Prostate gland (tissue), 2 donors: Measurements from ENCODE around the gene C1orf226. TPM values are rescaled to one million over a fixed set of nuclear protein-coding genes. Genes with fewer than 3 reads are reported as not detected.

Source experiments
- DNase-seq: peaks from one replicate; pipeline ENCODE4 v3.0.0-alpha.2; 2019; ENCODE audit warnings: low spot score
- H3K27ac ChIP-seq, 2 donors: fragments of 200-600 bp; sonication (generic); 2 replicates each; pipeline ENCODE4 v1.5.1; 2017 to 2019
- H3K27me3 ChIP-seq: fragments of 200-600 bp; sonication (generic); replicated peaks from 2 replicates; pipeline ENCODE4 v1.5.1; 2019; ENCODE audit not compliant: insufficient read depth
- H3K36me3 ChIP-seq, 2 donors: fragments of 200-600 bp; sonication (generic); 1 replicate in 1 of 2; 2 replicates in 1 of 2; pipeline versions ENCODE4 v1.5.1 to v1.8.1; 2017 to 2019
- H3K4me1 ChIP-seq: fragments of 200-600 bp; sonication (generic); replicated peaks from 2 replicates; pipeline ENCODE4 v1.5.1; 2019
- H3K4me3 ChIP-seq, 2 donors: fragments of 200-600 bp; sonication (generic); 2 replicates each; pipeline ENCODE4 v1.5.1; 2017 to 2019
- H3K9me3 ChIP-seq: fragments of 200-600 bp; sonication (generic); 2 replicates; pipeline ENCODE4 v1.5.1; 2017
- POLR2A ChIP-seq: fragments of 450-650 bp; IDR thresholded peaks from one replicate; pipeline ENCODE4 v1.6.1; 2016; ENCODE audit warnings: antibody characterized with exemption, mild to moderate bottlenecking
- POLR2AphosphoS5 ChIP-seq: sonication (generic); formaldehyde crosslinking; IDR thresholded peaks from one replicate; pipeline ENCODE4 v1.6.1; 2017; ENCODE audit warnings: antibody characterized with exemption
- WGBS: methylation state at CpG from one replicate; pipeline ENCODE4 v1.1.5; 2018; 5-methylcytosine and 5-hydroxymethylcytosine counted together
- intact Hi-C: fragments of 100-400 bp; cut with DNase I; formaldehyde crosslinking; loops from one replicate; pipeline ENCODE4 v1.14.2; 2022
- total RNA-seq, 2 donors: library from RNA; depleted of rRNA; stranded (reverse); fragments of >200 nt; gene quantifications; one replicate each; pipeline ENCODE4 v1.1.0, GENCODE V29; 2016
- TF ChIP-seq, protein P1 (sequence below), 4 experiments: fragments of 200-600 bp in 2 of 4; fragments of 450-650 bp in 2 of 4; sonication (generic) in 2 of 4; IDR thresholded peaks; 1 replicate in 3 of 4; 2 replicates in 1 of 4; pipeline ENCODE4 v1.5.1; 2016 to 2019; ENCODE audit warnings: antibody characterized with exemption in 4 of 4, mild to moderate bottlenecking in 2 of 4, moderate library complexity in 2 of 4

Gene C1orf226
- total RNA-seq, 2 donors from 2014 or later, result 5.2 to 22.1 TPM

GRCh38 chr1:162342452-162342983 is 39.0 kb upstream of the C1orf226 start:
- intact Hi-C loops, result no loop called here
- no peaks in the 10 kb centered on the region for H3K9me3 ChIP-seq
- no peak for DNase-seq
- H3K36me3 ChIP-seq, result no peaks in the 10 kb centered on the region
- no peak overlapping the region for H3K4me3 ChIP-seq
- H3K4me1 ChIP-seq, result no peaks in the 10 kb centered on the region
- no peak overlapping the region for H3K27ac ChIP-seq
- H3K27me3 ChIP-seq, result no peaks in the 10 kb centered on the region
- TF ChIP-seq POLR2A, result no peak
- TF ChIP-seq, protein P1, sequence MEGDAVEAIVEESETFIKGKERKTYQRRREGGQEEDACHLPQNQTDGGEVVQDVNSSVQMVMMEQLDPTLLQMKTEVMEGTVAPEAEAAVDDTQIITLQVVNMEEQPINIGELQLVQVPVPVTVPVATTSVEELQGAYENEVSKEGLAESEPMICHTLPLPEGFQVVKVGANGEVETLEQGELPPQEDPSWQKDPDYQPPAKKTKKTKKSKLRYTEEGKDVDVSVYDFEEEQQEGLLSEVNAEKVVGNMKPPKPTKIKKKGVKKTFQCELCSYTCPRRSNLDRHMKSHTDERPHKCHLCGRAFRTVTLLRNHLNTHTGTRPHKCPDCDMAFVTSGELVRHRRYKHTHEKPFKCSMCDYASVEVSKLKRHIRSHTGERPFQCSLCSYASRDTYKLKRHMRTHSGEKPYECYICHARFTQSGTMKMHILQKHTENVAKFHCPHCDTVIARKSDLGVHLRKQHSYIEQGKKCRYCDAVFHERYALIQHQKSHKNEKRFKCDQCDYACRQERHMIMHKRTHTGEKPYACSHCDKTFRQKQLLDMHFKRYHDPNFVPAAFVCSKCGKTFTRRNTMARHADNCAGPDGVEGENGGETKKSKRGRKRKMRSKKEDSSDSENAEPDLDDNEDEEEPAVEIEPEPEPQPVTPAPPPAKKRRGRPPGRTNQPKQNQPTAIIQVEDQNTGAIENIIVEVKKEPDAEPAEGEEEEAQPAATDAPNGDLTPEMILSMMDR (IDR thresholded peaks at IDR 0.05), result no peak
- TF ChIP-seq POLR2AphosphoS5, result no peak
- WGBS, result 100% methylated on average over 1 of the region's 1 CpG

DNA sequence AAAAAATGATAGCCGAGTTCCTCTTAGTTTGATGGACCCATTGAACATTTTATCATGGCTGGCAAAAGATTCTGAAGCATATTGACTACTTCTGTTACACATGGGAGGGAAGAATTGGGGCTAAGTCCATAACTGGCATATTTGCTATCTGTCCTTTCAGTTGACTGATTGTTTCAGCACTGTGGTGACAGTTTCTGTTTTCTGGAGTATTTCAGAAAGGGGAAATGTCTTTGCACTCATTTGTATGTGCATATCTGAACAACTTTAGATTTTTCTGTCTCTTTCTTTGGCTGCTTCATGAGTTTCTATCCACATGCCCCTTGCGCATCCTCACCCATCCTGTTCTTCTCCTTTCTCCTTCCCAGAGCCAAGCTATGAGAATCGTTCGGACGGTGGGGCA is 38.1 kb upstream of the C1orf226 start:
- no peak overlapping the region for H3K27ac ChIP-seq
- intact Hi-C loops, result no loop called here
- 88% methylated on average over 5 of the region's 5 CpGs for WGBS
- no peaks in the 10 kb centered on the region for H3K36me3 ChIP-seq
- H3K4me1 ChIP-seq, result no peaks in the 10 kb centered on the region
- TF ChIP-seq, protein P1 (IDR thresholded peaks at IDR 0.05), result no peak
- TF ChIP-seq POLR2AphosphoS5 (no peak), POLR2A (no peak)
- H3K27me3 ChIP-seq, result no peaks in the 10 kb centered on the region
- DNase-seq, result no peak
- H3K4me3 ChIP-seq, result no peak overlapping the region
- H3K9me3 ChIP-seq, result no peaks in the 10 kb centered on the region

GRCh38 chr1:162347281-162347680 is 34.2 kb upstream of the C1orf226 start:
- intact Hi-C loops, result no loop called here
- no peaks in the 10 kb centered on the region for H3K36me3 ChIP-seq
- no peaks in the 10 kb centered on the region for H3K9me3 ChIP-seq
- DNase-seq, result no peak
- no peaks in the 10 kb centered on the region for H3K4me1 ChIP-seq
- H3K27me3 ChIP-seq, result no peaks in the 10 kb centered on the region
- H3K27ac ChIP-seq, result no peak overlapping the region
- 60% methylated on average over 3 of the region's 3 CpGs for WGBS
- no peak overlapping the region for H3K4me3 ChIP-seq
- TF ChIP-seq POLR2A, result no peak
- TF ChIP-seq, protein P1 (IDR thresholded peaks at IDR 0.05), result no peak
- TF ChIP-seq POLR2AphosphoS5, result no peak

- no peaks in the 10 kb centered on the region for H3K9me3 ChIP-seq
- intact Hi-C loops, result loop anchor here (10.0 kb wide), 1 partner anchor 955 kb away; no protein-coding TSS in a partner anchor
- no peak for DNase-seq
- no peaks in the 10 kb centered on the region for H3K36me3 ChIP-seq
- 48% methylated on average over 11 of the region's 11 CpGs for WGBS
- no peak overlapping the region for H3K27ac ChIP-seq
- no peak overlapping the region for H3K4me3 ChIP-seq
- H3K27me3 ChIP-seq, result no peaks in the 10 kb centered on the region
- TF ChIP-seq POLR2AphosphoS5 (peak; percentile 43), POLR2A (no peak)
- TF ChIP-seq, protein P1 (IDR thresholded peaks at IDR 0.05), result no peak
- H3K4me1 ChIP-seq, result no peaks in the 10 kb centered on the region
Measured at GRCh38 chr1:162349635-162350330, 31.7 kb upstream of the C1orf226 start.
